Hematopoietic multipotent progenitor cell treated with erythropoietin and hydrocortisone succinate and interleukin-3 and kit ligand, for 4 days (in vitro differentiated cells): ENCODE data around the gene COL15A1.
A peak's percentile ranks its signal among the peaks of the same experiment; 100 is the strongest.
"Not testable (repeated sequence)": the region's sequence is repeated elsewhere in the genome, so short reads cannot be mapped to it uniquely, and the experiment has no call there.

Experiments
- DNase-seq: peaks from one replicate; pipeline ENCODE4 v3.0.0-alpha.2; 2015

COL15A1 gene

DNA sequence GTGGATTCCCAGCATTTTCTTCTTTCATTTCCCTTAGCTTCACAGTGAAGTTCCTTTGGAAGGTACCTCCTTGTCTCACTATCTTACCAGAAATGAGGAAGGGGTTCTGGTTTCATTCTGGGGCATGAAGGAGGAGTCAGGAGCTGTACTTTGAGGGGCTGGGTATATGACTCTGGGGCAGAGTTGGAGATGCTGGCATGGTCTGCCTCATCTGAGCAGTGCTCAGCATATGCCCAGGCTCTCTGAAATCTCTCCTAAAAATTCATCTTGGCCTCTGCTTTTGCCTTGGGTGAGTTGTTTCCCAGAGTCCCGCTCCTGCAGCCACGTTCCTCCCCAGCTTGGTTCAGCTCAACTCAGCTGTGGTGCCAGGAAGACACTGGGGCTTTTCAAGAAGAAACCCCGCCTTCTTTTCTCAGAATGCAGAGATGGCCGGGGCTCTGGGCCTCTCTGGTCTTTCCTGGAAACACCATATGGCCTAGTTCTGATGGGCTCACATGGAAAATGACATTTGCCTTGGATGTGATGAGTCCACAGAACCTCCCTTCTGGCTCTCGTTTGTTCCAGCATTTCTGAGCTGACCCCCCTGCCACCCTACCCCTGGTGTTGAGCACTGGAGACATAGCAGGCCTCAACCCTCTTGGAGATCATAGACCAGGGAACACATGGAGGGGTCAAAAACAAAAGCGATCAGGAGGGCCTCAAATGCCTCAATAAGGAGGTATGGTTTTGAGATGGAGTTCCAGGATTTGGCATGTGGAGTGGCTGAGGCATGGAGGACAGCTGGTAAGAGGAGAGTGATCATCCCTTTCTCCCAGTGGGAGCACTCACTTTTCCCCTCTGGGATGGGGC lies 149.2 kb downstream of the COL15A1 start:
- DNase-seq: peak; percentile 79

DNA sequence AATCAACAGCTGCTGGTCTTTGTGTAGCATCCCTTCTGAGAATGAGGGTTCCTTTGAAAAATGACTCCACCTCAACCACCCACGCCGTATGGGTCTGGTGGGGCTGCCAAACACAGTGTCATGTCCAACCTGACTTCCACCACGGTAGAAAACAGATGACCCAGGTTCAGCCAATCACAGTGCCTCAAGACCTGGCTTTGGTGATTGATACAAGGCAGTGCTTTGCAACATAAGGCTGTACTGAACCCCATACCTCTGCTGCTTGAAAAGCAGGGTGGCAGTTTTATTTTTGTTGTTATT lies 149.7 kb downstream of the COL15A1 start:
- DNase-seq: peak; percentile 22

- no peak for DNase-seq
These were observed 151.9 kb downstream of the COL15A1 start for GRCh38 chr9:99095565-99095964.

DNA sequence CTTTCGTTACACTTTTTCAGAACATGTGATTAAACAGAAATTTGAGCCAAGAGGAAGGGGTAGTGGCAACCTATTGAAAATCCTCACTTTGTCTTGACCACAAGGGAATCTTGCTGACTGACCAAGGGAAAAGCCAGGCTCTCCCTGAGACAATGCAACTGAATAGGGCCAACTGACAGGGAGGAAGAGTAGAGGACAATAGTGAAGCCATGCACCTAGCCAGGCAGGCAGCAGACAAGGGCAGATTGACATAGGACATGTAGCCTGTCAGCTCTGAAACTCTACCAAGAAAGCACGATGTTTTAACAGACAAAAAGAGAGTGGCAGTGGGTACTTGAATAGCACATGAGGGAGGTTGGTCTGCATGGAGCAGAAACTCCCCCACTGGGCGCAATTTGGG lies 152.7 kb downstream of the COL15A1 start:
- no peak for DNase-seq

DNA sequence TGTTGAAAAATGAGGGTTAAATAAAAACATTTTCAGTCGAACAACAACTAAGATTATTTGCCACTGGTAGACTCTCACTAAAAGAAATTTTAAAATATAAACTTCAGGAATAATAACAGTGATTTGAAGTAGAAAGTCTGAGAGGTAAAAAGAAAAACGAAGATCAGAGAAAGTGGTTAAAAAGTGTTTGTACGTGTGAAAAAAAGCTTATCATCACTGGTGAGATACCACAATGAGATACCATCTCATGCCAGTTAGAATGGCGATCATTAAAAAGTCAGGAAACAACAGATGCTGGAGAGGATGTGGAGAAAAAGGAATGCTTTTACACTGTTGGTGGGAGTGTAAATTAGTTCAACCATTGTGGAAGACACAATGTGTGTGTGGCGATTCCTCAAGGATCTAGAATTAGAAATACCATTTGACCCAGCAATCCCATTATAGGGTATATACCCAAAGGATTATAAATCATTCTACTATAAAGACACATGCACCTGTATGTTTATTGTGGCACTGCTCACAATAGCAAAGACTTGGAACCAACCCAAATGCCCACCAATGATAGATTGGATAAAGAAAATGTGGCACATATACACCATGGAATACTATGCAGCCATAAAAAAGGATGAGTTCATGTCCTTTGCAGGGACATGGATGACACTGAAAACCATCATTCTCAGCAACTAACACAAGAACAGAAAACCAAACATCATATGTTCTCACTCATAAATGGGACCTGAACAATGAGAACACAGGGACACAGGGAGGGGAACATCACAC lies 156.3 kb downstream of the COL15A1 start:
- DNase-seq: not testable (repeated sequence)

DNA sequence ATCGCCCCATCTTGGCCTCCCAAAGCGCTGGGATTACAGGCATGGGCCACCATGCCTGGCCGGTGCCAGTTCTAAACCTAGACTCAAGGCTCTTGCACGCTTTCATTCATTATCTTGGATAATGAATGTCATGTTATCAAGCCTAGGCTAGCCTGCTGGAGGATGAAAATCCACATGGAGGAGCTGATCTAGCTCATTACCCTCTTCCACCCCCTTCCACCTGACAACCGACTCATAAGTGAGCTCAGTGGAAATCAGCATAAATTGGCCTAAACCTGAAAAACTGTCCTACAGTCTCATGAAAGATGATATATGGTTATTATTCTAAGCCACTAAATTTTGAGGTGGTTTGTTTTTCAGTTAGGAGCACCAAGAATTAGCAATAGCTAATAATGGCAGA lies 157.6 kb downstream of the COL15A1 start:
- DNase-seq: no peak

DNA sequence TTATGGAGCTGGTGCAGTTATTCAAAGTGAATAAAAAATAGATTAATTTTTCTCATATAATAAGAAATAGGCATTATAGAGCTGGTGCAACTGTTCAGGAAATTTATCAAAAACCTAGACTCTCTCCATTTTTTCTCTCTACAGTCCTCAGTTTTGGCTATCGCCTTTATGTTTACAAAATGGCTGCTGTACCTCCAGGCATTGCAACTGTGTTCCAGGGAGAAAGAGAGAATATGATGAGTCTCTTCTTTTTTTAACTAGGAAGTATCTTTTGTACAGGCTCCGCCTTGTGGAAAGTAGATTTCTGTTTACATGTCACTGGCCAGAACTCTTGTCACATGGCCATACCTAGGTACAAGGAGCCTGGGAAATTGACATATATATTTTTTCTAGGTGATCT lies 158.1 kb downstream of the COL15A1 start:
- DNase-seq: no peak

DNA sequence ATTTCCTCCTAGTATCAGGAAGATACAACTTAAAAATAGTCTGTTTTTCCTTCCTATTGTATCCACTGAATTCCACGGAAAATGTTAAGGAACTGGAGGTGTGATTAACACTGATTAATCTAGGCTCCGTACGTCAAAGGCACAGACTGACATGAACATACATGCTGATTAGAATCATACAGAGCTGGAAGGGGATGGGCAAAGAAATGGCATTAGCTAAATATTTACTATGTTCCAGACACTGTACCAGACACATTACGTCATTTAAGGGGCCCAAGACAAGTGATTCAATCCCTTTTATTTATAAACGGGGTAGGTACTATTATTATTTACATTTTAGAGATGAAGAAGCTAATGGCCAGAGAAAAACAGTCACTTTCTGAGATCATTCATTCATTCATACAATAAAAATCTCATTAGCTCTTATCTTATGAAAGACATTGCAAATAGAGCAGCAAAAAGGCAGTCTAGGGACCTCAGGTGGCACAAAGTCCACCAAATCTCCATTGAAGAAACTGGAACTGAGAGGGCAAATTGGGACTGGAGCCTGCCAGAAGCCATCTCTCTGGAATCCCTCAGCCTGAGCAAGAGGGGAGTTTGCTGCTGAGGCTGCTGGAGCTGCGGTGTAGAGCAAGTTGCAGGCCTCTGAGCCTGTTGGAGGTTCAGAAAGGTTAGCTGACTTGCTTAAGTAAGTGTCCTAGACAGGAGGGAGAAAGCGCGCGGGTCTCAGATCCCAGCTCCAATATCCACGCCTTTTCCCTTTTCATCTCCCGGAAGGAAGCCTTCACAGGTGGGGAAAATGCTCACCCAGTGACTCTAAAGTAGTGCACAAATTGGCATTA lies 159.6 kb downstream of the COL15A1 start:
- DNase-seq: no peak

DNA sequence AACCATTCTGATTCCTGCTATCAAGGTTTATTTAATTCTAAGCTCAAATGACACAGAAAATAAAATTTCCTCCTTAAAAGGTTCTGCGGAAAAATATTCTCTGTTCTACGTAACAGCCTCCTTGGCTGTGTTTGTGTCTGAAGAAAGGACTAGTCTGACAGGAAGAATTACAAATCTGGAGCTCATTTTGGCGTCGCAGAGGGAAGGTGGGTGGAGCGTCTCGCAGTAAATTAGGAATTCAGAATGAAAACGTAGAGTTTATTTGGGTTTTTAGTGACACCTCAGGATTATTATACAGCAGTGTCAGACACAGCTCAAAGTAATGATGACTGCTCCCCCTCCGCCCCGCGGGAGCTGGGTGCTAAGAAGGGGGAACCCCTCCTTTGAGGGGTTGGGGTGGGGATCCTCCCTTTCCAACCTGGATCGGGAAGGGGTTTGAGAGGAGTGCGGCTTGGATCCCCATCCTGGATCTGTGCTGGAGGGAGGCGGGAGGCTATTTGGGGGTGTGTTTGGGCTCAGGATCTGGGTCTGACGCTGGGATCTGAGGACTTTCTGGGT lies 160.3 kb downstream of the COL15A1 start:
- no peak for DNase-seq

DNA sequence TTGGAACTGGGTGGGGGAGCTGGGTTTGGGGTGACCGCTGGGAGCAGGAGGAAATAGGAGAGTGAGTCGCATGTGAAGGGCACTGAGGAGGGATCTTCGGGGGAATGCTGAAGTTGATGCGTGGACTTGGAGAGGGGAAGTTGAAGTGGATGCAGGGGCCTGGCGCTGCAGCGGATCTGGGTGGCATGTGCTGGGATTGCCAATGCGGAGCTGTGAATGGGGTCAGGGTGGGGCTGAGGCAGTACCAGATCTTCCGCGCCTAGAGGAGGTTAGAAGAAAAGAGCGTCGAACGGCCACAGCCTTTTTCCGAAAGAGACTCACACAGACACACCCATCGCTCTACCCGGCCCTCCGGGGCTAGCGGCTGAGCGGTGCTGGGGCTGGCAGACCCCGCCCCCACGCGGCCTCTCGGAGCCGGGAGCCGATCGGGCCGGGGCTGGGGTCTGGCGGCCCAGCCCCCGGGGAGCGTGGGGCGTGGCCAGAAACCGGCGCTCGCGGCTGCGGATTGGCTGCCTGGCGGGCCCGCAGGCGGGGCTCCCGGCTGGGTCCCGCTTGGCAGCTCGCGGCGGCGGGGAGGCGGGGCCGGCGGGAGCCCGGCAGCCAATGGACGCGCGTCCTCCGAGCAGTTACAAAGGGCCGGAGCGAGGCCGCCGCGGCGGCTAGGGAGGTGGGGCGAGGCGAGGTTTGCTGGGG lies 160.9 kb downstream of the COL15A1 start, which contains the start of gene TGFBR1:
Gene TGFBR1 (plus strand): TSS at position 655 of the 693 bp plus-strand sequence. CDS start 93 bp downstream, outside the sequence.
- peak; percentile 97 for DNase-seq

DNA sequence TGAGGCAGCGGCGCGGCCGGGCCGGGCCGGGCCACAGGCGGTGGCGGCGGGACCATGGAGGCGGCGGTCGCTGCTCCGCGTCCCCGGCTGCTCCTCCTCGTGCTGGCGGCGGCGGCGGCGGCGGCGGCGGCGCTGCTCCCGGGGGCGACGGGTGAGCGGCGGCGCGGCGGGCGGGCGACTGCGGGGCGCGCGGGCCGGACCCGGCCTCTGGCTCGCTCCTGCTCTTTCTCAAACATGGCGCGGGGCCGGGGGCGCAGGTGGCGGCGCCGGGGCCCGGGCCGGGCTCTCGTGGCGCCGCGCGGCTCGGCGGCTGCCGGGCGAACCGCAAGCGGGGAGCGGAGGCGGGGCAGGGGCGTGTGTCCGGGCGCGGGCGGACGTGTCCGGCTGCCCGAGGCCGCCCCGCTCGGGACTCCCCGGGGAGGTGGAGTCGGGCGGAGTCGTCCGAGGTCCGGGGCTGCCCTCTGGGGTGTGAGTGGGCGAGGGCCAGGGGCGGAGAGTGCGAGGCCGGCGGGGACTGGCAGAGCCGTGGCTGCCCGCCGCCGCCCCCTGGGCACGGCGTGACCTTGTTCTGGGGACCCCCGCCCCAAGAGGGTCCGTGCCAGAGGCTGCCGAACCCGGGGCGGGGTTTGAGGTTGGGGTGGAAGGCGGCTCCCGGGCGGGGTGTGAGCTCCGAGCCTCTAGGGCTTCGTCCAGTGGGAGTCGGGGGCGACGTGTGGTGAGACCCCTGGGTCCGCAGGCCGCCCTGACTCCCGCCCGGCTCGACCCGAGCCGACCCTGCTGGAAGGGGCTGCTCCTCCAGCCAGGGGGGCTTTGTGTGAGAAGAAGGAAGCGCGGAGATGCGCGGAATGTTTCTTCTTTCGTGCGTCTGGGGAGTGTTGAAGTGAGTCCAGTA lies 161.7 kb downstream of the COL15A1 start:
- DNase-seq: peak; percentile 76

GRCh38 chr9:99106044-99106375 lies 162.3 kb downstream of the COL15A1 start:
- no peak for DNase-seq

DNA sequence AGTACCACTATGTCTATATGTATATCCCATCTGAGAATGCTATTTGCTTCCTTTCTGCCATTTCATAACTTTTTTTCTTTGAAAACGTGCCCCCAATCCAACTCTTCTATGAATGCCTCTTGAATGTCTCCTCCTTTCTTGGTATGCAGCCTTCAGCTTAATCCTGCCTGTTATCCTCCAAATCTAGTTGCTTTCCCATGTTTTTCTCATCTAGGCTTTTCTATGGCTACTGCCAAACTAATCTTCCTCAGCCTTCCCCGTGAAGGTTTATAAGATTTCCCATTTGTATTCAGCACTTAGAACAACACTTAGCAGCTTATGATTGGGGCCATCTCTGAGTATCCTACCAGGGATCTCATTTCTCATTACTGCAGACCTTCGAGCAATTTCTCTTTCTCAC lies 163.7 kb downstream of the COL15A1 start:
- no peak for DNase-seq

GRCh38 chr9:99108131-99108530 lies 164.4 kb downstream of the COL15A1 start:
- peak; percentile 56 for DNase-seq

- DNase-seq: peak; percentile 90
These were observed 165.8 kb downstream of the COL15A1 start for GRCh38 chr9:99109522-99109921.

- peak; percentile 30 for DNase-seq
These were observed 169.2 kb downstream of the COL15A1 start for GRCh38 chr9:99112750-99113413.

DNA sequence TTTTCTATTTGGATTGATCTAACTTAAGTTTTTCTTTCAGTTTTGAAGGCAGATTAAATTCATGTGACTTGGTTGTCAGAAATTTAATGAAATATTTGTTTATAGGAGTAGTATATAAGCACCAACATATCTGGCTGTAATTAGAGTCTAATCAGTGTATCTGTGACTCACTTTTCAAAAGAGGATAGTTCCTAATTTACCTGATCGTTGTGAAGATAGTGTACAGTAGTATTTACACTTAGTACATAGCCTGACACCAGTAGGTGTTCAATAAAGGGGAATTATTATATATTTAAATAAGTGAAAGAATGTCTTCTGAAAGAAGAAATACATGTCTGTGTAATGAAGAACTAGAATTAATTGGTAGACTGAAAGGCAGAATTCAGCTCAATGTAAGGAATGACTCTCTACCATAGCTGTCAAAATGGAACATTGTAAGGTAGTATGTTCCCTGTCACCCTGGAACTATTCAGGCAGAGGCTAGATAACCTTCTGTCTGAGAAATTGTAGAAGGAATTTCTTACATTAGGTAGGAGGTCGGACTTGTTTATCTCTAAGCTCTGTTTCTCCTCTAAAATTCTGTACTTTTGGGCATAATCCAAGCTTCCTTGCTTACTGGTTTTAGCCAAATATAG lies 169.8 kb downstream of the COL15A1 start:
- DNase-seq: peak; percentile 29

- peak; percentile 29 for DNase-seq
These were observed 170.3 kb downstream of the COL15A1 start for GRCh38 chr9:99114049-99114440.

- DNase-seq: no peak
These were observed 171.3 kb downstream of the COL15A1 start for GRCh38 chr9:99114846-99115500.

DNA sequence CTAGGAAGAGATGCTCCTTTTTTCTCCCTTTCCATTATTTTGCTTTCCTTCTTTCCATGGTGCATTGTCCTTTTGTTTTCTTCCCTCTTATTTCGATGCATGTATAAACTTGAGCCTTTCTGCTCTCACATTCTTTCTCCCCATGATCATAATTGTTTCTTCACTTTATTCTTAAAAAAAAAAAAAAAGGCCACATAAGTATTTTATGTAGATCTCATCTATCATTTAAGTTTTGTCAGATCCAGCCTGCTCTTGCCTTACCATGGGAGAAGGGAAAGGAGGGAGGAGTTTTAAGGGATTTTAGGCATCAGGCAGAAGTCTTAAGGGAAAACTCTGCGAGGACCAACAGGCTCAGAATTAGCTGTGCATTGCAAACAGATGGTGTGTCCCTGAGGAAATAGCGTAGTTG lies 172.3 kb downstream of the COL15A1 start:
- no peak for DNase-seq
